H1 (cell line): ENCODE results near the gene KCNMA1. TPM values are rescaled to one million over a fixed set of nuclear protein-coding genes. Genes with fewer than 3 reads are reported as not detected.

ENCODE experiments used
- NRF1 ChIP-seq: IDR thresholded peaks from 2 replicates; pipeline ENCODE4 v1.6.1; 2011; ENCODE audit warnings: mild to moderate bottlenecking, low read depth, low read length, improper control_type of control experiment
- POLR2A ChIP-seq, 2 experiments: IDR thresholded peaks; 1 replicate in 1 of 2; 2 replicates in 1 of 2; pipeline ENCODE4 v1.6.1; 2011; ENCODE audit warnings: low read depth in 2 of 2, low read length in 2 of 2, mild to moderate bottlenecking in 2 of 2; ENCODE audit errors: control extremely low read depth in 1 of 2
- TAF7 ChIP-seq: optimal IDR thresholded peaks from 2 replicates; pipeline ENCODE3; 2011; ENCODE audit warnings: low read depth, mild to moderate bottlenecking, inconsistent platforms, low read length, moderate library complexity, borderline replicate concordance
- TBP ChIP-seq: IDR thresholded peaks from 2 replicates; pipeline ENCODE4 v1.6.1; 2011; ENCODE audit warnings: low read depth, low read length, improper control_type of control experiment
- TCF12 ChIP-seq: IDR thresholded peaks from 2 replicates; pipeline ENCODE4 v1.6.1; 2011; ENCODE audit warnings: low read depth, mild to moderate bottlenecking, low read length
- polyA plus RNA-seq, 7 experiments: library from polyadenylated mRNA; depleted of rRNA in 3 of 7; stranded (reverse) in 5 of 7; unstranded in 2 of 7; fragments of >200 nt in 5 of 7; fragments of 200-250 nt in 2 of 7; gene quantifications; 1 replicate in 5 of 7; 2 replicates in 1 of 7; 4 replicates in 1 of 7; pipeline versions ENCODE4 v1.2.1 to v1.2.3, GENCODE V29; 2011 to 2013; ENCODE audit warnings: missing spikeins in 2 of 7, mixed read lengths in 2 of 7
- total RNA-seq: library from RNA; stranded (reverse); fragmentation: NEBNext Ultra II Directional; extraction: Animal tissue kit (Norgen Biotek cat#: 25700); gene quantifications from 2 replicates; pipeline ENCODE4 v1.2.1, GENCODE V29; 2021
- TF ChIP-seq, protein P1 (sequence below): IDR thresholded peaks from 2 replicates; pipeline ENCODE4 v1.6.1; 2012; ENCODE audit warnings: low read length, inconsistent platforms

KCNMA1 gene
- total and polyA plus RNA-seq, 2 of the 8 experiments (the other 6 are each of a cell fraction or from before 2014, with no cell fraction given) = 10.2 to 11.1 TPM

DNA sequence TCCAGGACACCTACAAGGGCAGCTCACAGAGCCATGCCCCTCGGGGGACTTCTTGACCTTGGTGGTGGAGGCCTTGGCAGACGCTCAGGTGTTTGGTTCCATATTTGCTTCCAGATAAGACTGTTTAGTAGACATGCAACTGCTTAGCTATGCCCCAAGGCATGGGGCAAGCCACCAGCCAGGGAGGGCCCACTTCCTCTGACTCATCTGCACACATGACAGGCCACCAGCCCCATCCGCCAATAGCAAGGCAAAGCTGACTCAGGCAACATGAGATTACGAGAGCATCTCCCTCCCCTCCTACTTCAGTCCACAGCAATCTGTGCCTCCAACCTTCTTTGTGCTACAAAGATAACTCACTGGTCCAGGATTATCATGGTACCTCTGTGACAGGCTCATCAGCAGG is 54.9 kb downstream of the KCNMA1 start (continued):
- TF ChIP-seq NRF1 (no peak), POLR2A (IDR thresholded peaks at IDR 0.05; ENCODE audit: control extremely low read depth in 1 of 2, low read depth in 2 of 2, low read length in 2 of 2) (no peak), TBP (no peak), TAF7 (no peak), TCF12 (no peak)
- TF ChIP-seq, protein P1, sequence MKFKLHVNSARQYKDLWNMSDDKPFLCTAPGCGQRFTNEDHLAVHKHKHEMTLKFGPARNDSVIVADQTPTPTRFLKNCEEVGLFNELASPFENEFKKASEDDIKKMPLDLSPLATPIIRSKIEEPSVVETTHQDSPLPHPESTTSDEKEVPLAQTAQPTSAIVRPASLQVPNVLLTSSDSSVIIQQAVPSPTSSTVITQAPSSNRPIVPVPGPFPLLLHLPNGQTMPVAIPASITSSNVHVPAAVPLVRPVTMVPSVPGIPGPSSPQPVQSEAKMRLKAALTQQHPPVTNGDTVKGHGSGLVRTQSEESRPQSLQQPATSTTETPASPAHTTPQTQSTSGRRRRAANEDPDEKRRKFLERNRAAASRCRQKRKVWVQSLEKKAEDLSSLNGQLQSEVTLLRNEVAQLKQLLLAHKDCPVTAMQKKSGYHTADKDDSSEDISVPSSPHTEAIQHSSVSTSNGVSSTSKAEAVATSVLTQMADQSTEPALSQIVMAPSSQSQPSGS = no peak
- TF ChIP-seq, all 59 proteins: peak for 0
